ENCODE data around the gene BRWD1.

GRCh38 chr21:39161064-39161463 lies 152.4 kb downstream of the BRWD1 start:
- TF ChIP-seq POLR2A (IDR thresholded peaks at IDR 0.05) (no peak), CTCF (IDR thresholded peaks at IDR 0.05) (no peak)

All from uterus (tissue), 2 donors.